DOHH2 (cell line): ENCODE results near the gene HIBCH.

Experiments used
- H3F3A ChIP-seq: fragments of 200-600 bp; sonication (generic), shearing (Covaris generic); 2 replicates; pipeline ENCODE4 v1.6.0; 2016; ENCODE audit warnings: antibody characterized with exemption, mild to moderate bottlenecking; ENCODE audit not compliant: control insufficient read depth, insufficient read depth
- H3K27ac ChIP-seq: fragments of 200-600 bp; sonication (generic); 2 replicates; pipeline ENCODE4 v1.5.1; 2014; ENCODE audit warnings: low read depth, mild to moderate bottlenecking, low read length, moderate library complexity
- H3K27me3 ChIP-seq: fragments of 200-600 bp; sonication (generic); 2 replicates; pipeline ENCODE4 v1.6.1; 2014; ENCODE audit warnings: mild to moderate bottlenecking, low read length, mixed read lengths; ENCODE audit not compliant: control insufficient read depth
- H3K36me3 ChIP-seq: fragments of 200-600 bp; sonication (generic); 2 replicates; pipeline ENCODE4 v1.6.1; 2014; ENCODE audit warnings: mild to moderate bottlenecking, low read length, moderate library complexity, mixed read lengths; ENCODE audit not compliant: control insufficient read depth
- H3K4me1 ChIP-seq: fragments of 200-600 bp; sonication (generic); 2 replicates; pipeline ENCODE4 v1.6.1; 2014; ENCODE audit warnings: mild to moderate bottlenecking, low read length, mixed read lengths; ENCODE audit not compliant: control insufficient read depth
- H3K4me2 ChIP-seq: fragments of 200-600 bp; sonication (generic); 2 replicates; pipeline ENCODE4 v1.6.0; 2014; ENCODE audit warnings: mild to moderate bottlenecking, low read length, moderate library complexity
- H3K4me3 ChIP-seq: fragments of 200-600 bp; sonication (generic); 2 replicates; pipeline ENCODE4 v1.5.1; 2014; ENCODE audit warnings: mild to moderate bottlenecking, low read length, mixed read lengths
- H3K79me2 ChIP-seq: fragments of 200-600 bp; sonication (generic); 2 replicates; pipeline ENCODE4 v1.6.1; 2014; ENCODE audit warnings: mild to moderate bottlenecking, low read length, mixed read lengths; ENCODE audit not compliant: control insufficient read depth
- H3K9me2 ChIP-seq: fragments of 200-600 bp; sonication (generic); replicated peaks from 2 replicates; pipeline ENCODE4 v1.6.1; 2014; ENCODE audit warnings: mild to moderate bottlenecking, low read length, mixed read lengths; ENCODE audit not compliant: control insufficient read depth
- H3K9me3 ChIP-seq: fragments of 200-600 bp; sonication (generic); 2 replicates; pipeline ENCODE4 v1.6.1; 2014; ENCODE audit warnings: antibody characterized with exemption, low read length, mixed read lengths; ENCODE audit not compliant: control insufficient read depth, insufficient read depth
- H4K20me1 ChIP-seq: fragments of 200-600 bp; sonication (generic); 2 replicates; pipeline ENCODE4 v1.6.0; 2014; ENCODE audit warnings: low read depth, mild to moderate bottlenecking, antibody characterized with exemption, low read length, moderate library complexity; ENCODE audit not compliant: control insufficient read depth, insufficient read depth
- CTCF ChIP-seq: fragments of 200-600 bp; sonication (generic); IDR thresholded peaks from one replicate; pipeline ENCODE4 v1.5.1; 2014; ENCODE audit warnings: antibody characterized with exemption, mild to moderate bottlenecking, low read depth, low read length; ENCODE audit not compliant: poor library complexity, severe bottlenecking
- EZH2phosphoT487 ChIP-seq: fragments of 200-600 bp; sonication (generic); IDR thresholded peaks from 2 replicates; pipeline ENCODE4 v1.6.1; 2017; ENCODE audit warnings: borderline replicate concordance, mild to moderate bottlenecking, antibody characterized with exemption, low read length, moderate library complexity, mixed read lengths

HIBCH gene

GRCh38 chr2:190214426-190215194 lies 105.0 kb downstream of the HIBCH start:
- no peak overlapping the region for H3K4me2 ChIP-seq
- H3K9me2 ChIP-seq = no peaks in the 10 kb centered on the region
- no peaks in the 10 kb centered on the region for H3K27me3 ChIP-seq
- H3K36me3 ChIP-seq = peaks cover 4% of the 10 kb centered on the region; the same call in 1 of the 2 replicates
- no peaks in the 10 kb centered on the region for H4K20me1 ChIP-seq
- no peak overlapping the region for H3K27ac ChIP-seq
- no peaks in the 10 kb centered on the region for H3K79me2 ChIP-seq
- TF ChIP-seq CTCF = no peak
- TF ChIP-seq EZH2phosphoT487 = no peak
- no peak overlapping the region for H3K4me3 ChIP-seq
- H3F3A ChIP-seq = no peaks in the 10 kb centered on the region
- H3K4me1 ChIP-seq = peaks cover 29% of the 10 kb centered on the region
- H3K9me3 ChIP-seq = no peaks in the 10 kb centered on the region

GRCh38 chr2:190213441-190214335 lies 105.9 kb downstream of the HIBCH start:
- Histone ChIP-seq H3F3A (no peaks in the 10 kb centered on the region), H3K79me2 (no peaks in the 10 kb centered on the region), H4K20me1 (no peaks in the 10 kb centered on the region), H3K4me3 (no peak overlapping the region), H3K9me3 (no peaks in the 10 kb centered on the region), H3K4me2 (no peak overlapping the region), H3K27me3 (no peaks in the 10 kb centered on the region), H3K9me2 (no peaks in the 10 kb centered on the region), H3K36me3 (peaks cover 7% of the 10 kb centered on the region; the same call in 1 of the 2 replicates), H3K27ac (no peak overlapping the region), H3K4me1 (peaks cover 38% of the 10 kb centered on the region)
- TF ChIP-seq CTCF (no peak), EZH2phosphoT487 (no peak)

- TF ChIP-seq EZH2phosphoT487 (no peak), CTCF (no peak)
- Histone ChIP-seq H3K9me2 (no peaks in the 10 kb centered on the region), H3K79me2 (no peaks in the 10 kb centered on the region), H3K4me3 (no peak overlapping the region), H3K4me2 (no peak overlapping the region), H3F3A (no peaks in the 10 kb centered on the region), H3K27ac (no peak overlapping the region), H3K36me3 (peaks cover 7% of the 10 kb centered on the region; the same call in 1 of the 2 replicates), H3K27me3 (no peaks in the 10 kb centered on the region), H3K4me1 (peaks cover 51% of the 10 kb centered on the region), H3K9me3 (no peaks in the 10 kb centered on the region), H4K20me1 (no peaks in the 10 kb centered on the region)
Observed at GRCh38 chr2:190210471-190210870, 109.2 kb downstream of the HIBCH start.
